ENCODE results near the gene BCDIN3D. TPM values are rescaled to one million over a fixed set of nuclear protein-coding genes. Genes with fewer than 3 reads are reported as not detected.

The BCDIN3D gene
- total RNA-seq, 1 experiment from 2014 or later = 4.8 TPM

GRCh38 chr12:49804821-49805220 lies 38.1 kb downstream of the BCDIN3D start:
- no peak for ATAC-seq
- CTCF ChIA-PET = no interaction called here
- in situ Hi-C loops (cut with HindIII; ENCODE audit: low pct_unique_long_range_greater_than_20kb, low sequenced_read_pairs) (no loop called here), intact Hi-C loops (cut with micrococcal nuclease; ENCODE audit: unreplicated experiment) (no loop called here)
- H3K4me3 ChIP-seq (ENCODE audit: low read depth in 2 of 2, low read length in 2 of 2) = no peak overlapping the region
- H3K27ac ChIP-seq (ENCODE audit: low read length) = no peak overlapping the region
- no peaks in the 10 kb centered on the region for H3K27me3 ChIP-seq (ENCODE audit: control insufficient read depth, insufficient read depth, low read length)
- TF ChIP-seq REST (IDR thresholded peaks at IDR 0.05; ENCODE audit: insufficient read depth in 1 of 2, low read depth in 2 of 2, low read length in 1 of 2) (no peak), CTCF (IDR thresholded peaks at IDR 0.05) (no peak)
- H3K36me3 ChIP-seq (ENCODE audit: control insufficient read depth, insufficient read depth, low read length) = 0 out of 2 replicates have a peak, but pooled peaks cover 2% of the 10 kb centered on the region
- POLR2A ChIA-PET = no interaction called here
- DNase-seq (ENCODE audit: low read depth, low spot score) = no peak
- H3K4me1 ChIP-seq (ENCODE audit: control insufficient read depth, insufficient read depth, low read length) = no peaks in the 10 kb centered on the region
- no peaks in the 10 kb centered on the region for H3K9me3 ChIP-seq (ENCODE audit: control insufficient read depth, insufficient read depth, low read depth, low read length)
- BruUV-seq (replicated peaks) = no TSS peak

- in situ Hi-C loops (cut with HindIII; ENCODE audit: low pct_unique_long_range_greater_than_20kb, low sequenced_read_pairs) (no loop called here), intact Hi-C loops (cut with micrococcal nuclease; ENCODE audit: unreplicated experiment) (no loop called here)
- Histone ChIP-seq H3K36me3 (ENCODE audit: control insufficient read depth, insufficient read depth, low read length) (0 out of 2 replicates have a peak, but pooled peaks cover 2% of the 10 kb centered on the region), H3K4me3 (ENCODE audit: low read depth in 2 of 2, low read length in 2 of 2) (no peak overlapping the region), H3K27ac (ENCODE audit: low read length) (no peak overlapping the region), H3K9me3 (ENCODE audit: control insufficient read depth, insufficient read depth, low read depth, low read length) (no peaks in the 10 kb centered on the region), H3K4me1 (ENCODE audit: control insufficient read depth, insufficient read depth, low read length) (no peaks in the 10 kb centered on the region), H3K27me3 (ENCODE audit: control insufficient read depth, insufficient read depth, low read length) (no peaks in the 10 kb centered on the region)
- BruUV-seq (replicated peaks) = no TSS peak
- TF ChIP-seq REST (IDR thresholded peaks at IDR 0.05; ENCODE audit: insufficient read depth in 1 of 2, low read depth in 2 of 2, low read length in 1 of 2) (no peak), TCF7L2 (IDR thresholded peaks at IDR 0.05; ENCODE audit: low read depth, low read length) (no peak), POLR2AphosphoS5 (IDR thresholded peaks at IDR 0.05; ENCODE audit: low read depth, low read length) (no peak), CTCF (IDR thresholded peaks at IDR 0.05) (no peak), SIN3A (IDR thresholded peaks at IDR 0.05; ENCODE audit: borderline replicate concordance, insufficient read depth, low read depth, low read length) (no peak)
- ATAC-seq (no peak), DNase-seq (ENCODE audit: low read depth, low spot score) (no peak)
- CTCF ChIA-PET = no interaction called here
- POLR2A ChIA-PET = no interaction called here
These were observed 39.0 kb downstream of the BCDIN3D start for GRCh38 chr12:49803693-49804450.

Measured in Panc1 (cell line).